HTR-8/SVneo (cell line): ENCODE results near the gene ENOX1.
"Not testable (repeated sequence)": the region's sequence is repeated elsewhere in the genome, so short reads cannot be mapped to it uniquely, and the experiment has no call there.

ENCODE experiments used
- DNase-seq: peaks from one replicate; pipeline ENCODE4 v3.0.0; 2011; ENCODE audit warnings: low spot score, mixed read lengths; ENCODE audit not compliant: insufficient read length
- FAIRE-seq: peaks from 2 replicates; lab custom pipeline; 2011; peaks lifted over from hg19 to GRCh38; lab: Jason Lieb, UNC

Gene ENOX1

DNA sequence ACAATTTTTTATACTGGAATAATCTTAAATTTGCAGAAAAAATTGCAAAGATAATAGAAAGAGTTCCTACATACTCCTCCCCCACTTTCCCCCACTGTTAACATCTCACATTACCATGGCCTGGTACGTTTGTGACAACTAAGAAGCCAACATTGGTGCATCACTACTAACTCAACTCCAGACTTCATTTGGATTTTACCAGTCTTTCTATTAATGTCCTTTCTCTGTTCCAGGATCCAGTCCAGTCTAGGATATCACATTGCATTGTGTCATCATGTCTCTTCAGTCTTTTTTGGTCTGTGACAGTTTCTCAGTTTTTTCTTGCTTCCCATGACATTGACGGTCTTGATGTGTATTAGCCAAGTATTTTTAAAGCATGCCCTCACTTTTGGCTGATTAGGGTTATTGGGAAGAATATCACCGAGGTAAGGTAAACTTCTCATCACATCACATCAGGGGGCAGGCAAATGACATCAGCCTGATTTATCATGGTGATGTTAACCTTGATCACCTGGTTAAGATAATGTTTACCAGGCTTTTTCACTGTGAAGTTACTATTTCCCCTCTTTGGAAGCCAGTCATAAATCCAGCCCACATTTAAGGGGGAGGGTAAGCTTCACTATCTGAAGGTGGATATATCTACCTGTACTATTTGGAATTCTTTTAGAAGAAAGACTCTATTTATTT lies 322.1 kb downstream of the ENOX1 start:
- FAIRE-seq (no peak), DNase-seq (no peak)

DNA sequence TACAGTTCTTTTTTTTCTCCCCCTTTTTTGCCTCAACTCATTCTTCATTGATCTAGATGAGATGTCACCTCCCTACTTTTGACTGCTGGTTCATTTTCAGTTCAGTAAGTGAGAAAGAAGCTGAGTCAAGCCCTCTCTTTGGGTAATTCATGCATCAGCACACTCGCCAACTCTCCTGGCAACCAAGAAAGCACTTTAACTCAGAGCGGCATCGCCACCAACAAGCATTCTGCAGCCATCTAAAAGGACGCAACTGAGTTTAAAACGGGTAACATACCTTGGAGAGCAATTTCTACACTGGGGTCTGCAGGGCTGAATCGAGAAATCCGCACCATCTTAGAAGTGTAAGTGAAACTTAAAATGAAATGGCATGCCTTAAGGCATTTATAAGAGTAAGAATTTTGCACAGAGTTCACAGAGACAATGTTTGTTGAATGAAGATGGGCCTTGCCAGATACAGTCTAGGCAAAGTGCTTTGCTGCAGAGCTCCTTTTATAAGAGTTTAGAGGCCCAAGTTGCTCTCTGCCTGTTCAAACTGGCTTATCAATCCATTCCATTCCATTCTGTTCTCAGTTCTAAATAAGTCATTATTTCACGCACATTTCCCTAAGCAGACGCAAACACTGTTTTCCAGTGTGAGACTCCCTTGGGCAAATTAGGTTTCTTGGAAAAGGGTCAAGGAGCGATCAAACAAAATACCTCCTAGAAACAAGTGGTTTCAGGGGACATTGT lies 338.0 kb downstream of the ENOX1 start:
- no peak for DNase-seq
- no peak for FAIRE-seq

DNA sequence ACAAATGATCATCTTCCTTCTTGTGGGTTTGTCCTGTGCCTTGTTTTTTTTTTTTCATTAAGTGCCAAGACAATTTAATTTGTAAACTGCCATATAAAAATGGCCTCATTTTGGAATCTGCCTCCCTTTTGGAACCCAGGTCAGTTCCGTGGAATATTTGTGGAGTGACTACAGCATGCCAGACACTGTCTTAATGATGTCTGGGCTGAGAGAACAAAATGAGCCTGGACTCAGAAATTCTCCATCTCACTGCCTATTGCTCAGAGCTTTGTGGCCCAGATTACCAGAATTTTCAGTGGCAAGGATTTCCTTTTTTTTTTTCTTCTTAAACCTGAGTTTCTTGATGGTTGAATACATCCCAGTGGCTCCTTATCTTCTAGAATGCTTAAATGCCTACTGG lies 340.6 kb downstream of the ENOX1 start:
- DNase-seq (no peak), FAIRE-seq (no peak)

DNA sequence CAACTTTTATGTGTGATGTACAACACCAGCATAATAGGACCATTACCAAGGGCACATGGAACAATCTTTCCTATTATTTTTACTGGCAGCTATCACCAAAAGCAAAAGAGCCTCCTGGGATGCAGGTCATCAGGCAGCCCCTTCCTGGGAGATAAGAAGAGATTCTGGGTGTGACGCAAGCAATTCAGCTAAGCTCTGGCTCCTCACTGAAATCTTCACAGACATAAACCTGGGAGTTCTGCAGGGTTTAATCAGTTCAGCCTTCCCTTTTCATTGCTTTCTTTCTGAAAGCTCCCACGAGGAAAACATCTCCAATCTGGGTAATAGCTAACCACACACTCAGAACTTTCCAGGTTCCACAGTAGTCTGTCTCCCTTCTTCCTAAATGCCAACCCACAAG lies 341.1 kb downstream of the ENOX1 start:
- DNase-seq: no peak
- no peak for FAIRE-seq

DNA sequence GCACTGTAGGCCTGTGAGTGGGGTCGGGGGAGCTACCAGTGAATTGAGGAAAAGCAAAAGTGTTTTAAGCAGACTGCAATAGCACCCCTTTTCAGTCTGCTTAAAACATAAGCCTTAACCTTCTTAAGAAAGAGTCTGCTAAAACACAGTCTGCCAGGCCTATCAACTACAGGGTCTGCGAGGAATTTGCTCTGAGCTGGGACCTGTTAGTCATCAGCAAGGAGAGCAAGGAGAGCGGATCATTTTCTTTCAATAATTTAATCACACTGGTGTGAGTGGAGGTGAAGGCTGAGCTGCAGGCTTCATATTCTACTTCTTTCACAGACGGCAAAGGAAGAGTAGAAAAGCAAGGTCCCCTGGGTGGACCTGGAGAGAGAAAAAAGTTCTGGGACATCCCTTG lies 342.7 kb downstream of the ENOX1 start:
- FAIRE-seq (no peak), DNase-seq (no peak)

DNA sequence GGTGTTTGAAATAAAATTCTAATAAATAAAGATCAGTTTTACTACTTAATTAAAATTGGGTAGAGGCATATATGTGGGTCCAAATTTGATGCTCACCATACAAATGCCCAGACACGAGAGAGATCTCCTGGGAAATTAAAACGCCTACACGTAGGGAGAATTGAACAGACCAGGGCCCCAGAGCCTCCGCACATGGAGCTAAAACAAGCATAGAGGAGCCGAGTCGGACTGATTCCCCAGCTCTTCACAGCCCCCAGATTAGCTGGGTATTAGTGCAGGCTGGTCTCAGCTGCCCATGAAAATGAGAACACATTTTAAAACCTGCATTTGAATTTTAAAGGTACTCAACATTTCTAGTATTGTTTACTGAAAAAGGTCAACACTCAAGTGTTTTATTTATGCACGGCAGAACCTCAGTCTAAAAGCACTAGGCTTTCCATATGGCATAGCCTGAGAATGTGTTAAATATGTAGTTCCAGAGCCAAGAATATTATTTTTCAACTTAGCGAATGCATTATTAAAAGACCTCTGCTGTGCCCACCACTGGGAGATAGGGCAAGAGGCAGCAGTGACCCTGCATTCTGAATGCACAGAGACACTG lies 344.8 kb downstream of the ENOX1 start:
- no peak for FAIRE-seq
- DNase-seq: no peak

DNA sequence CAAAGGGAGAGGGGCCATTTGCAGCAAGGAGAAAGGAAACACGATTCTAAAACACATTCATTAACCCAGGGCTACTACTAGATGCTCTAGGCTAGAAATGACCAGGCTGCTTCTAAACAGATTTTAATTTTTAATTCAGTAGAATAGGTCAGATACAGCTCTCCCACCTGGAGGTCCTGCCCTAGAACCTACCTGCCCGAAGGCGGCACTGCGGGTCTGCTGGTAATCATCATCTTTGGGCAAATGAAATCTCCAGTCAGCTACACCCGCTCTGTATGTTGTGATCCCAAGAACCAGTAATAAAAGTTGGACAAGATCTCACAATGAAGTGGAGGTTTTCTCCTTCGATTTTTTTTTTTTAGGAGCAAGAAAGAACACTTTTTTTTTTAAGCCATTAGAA lies 345.3 kb downstream of the ENOX1 start:
- no peak for DNase-seq
- no peak for FAIRE-seq

DNA sequence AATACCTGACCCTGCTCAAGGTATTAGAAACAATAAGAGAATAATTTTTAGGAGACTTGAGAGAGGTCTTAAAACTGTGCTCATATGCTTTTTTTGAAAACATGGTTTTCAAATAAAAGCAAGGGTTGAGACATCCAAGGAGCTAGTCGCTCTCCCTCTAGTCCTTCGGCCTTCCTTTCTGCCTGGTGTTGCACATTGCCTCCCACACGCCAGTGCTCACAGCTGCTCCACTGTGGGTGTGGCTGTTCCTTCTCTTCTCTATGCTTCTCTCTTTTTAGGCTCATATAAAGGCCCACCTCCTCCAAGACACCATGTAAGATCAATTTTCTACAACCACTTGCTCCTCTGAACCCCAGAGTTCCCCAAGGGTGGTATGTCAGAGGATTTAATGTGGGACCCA lies 352.6 kb downstream of the ENOX1 start:
- FAIRE-seq: no peak
- DNase-seq: no peak

DNA sequence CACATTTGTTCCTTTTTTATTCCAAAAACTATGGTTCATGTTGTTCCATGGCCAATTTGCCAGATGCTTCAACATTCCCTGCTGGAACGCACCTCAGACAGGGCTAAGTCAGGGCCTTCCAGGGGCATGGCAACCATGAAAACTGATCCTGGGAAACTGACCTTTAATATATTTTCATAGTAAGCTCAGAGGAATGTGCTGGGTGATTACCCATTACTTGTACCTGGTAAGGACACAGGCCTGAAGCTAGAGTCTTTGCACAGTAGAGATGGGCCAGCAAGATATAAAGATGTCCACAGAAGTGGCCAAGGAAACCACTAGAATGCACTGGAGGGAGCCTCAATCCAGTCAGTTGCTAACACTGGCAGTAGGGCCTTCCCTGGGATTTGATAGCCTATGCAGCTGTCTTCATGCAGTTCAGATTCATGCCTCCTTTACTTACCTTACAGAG lies 353.1 kb downstream of the ENOX1 start:
- FAIRE-seq (no peak), DNase-seq (no peak)

DNA sequence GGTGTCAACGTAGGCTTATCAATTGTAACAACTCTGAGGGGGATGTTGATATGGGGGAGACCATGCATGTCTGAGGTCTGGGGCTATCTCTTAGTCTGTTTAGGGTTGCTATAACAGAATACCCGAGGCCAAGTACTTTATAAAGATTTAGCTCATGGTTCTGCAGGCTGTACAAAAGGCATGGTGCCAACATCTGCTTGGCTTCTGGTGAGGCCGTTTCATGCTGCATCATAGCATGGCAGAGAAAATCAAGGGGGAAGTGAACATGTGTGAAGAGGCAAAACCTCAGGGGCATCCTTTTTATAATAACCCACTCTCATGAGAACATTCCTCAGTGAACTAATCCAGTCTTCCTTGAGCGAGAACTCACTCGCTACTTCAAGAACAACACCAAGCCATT lies 353.8 kb downstream of the ENOX1 start:
- FAIRE-seq (no peak), DNase-seq (no peak)

DNA sequence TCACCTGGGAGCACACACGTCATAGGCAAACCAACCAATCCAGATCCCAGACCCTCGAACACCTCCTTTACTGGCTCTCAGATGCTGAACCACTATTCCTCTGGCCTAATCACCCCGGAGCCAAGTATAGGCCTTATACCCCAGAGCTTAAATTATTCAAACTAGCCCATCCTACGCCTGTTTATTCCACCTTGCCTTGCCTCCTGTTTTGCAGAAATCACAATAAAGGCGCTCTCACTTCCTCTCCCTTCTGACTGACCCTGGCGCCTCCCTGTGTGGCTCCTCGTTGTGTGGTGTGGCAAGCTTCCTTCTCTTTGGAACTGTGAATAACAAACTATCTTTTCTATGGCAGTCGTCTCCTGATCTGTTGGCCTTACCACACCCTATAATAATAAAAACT lies 354.9 kb downstream of the ENOX1 start:
- DNase-seq (no peak), FAIRE-seq (no peak)

DNA sequence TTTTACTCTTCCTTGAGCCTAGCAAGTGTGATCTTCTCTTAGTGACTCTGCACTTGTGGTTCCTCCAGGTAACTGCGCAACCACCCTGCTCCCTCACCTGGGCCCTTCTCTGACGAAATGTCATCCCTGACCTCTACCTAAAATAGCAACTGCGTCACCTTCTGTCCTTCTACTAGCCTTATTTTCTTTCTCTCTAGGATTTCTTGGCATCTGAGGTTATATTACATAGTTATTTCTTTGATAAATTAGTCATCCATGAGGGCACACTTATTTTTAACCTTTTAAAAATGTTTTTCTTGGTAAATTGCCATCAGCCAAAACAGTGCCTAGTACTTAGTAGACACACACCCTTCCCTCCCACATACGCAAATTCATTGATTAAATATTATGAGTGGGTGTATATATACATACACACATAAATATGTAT lies 355.5 kb downstream of the ENOX1 start:
- DNase-seq: no peak
- no peak for FAIRE-seq

DNA sequence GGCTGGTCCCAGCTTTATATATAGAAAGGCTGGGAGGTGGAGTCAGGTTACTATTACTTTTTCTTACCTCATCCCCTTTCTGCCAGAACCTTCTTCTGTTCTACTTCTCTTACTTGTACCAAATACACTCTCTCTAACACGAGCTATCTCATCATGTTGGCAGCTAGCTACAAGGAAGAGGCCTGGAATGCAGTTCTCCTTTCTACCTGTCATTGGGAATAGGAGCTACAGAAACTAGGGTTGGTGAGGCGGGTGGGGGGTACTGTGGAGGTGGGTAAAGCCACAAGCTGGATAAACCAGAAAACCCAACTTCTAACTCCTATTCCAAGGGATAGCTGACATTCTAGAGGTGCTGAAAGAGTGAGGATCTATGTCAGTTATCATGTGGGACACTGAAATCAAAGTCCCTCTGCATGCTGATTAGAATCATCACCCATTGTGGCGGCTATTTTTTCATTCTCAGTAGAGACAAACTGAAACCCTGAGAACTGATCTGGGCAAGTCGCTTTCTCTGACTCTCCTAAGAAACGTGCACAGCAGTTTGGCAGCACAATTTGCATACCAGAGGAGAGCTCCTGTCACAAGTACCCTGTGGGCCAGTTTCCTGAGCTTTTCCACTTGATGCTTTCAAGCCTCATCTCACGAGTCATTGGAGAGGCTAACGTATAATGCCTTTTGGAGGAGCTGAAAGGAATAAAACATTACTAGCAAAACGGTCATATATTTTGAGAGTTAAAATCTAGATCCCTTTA lies 358.1 kb downstream of the ENOX1 start:
- FAIRE-seq (no peak), DNase-seq (no peak)

DNA sequence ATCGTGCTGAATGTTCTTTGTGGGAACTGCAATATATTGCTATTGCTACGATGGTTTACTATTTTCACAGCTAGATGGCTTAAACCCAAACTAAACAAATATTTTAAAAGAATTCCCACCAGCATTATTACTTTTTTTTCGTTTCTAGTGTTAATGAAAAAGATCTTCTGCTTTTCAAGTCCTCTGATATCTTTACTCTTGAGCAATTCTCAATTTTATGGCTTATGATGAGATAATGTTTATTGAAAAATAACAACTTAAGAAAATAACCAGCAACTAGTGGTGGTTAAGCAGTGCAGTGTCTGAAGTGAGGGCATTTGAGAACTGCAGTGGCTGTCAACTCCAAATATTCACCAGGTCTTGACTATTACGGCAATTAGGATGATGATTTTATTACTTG lies 360.4 kb downstream of the ENOX1 start:
- FAIRE-seq: no peak
- DNase-seq: no peak

DNA sequence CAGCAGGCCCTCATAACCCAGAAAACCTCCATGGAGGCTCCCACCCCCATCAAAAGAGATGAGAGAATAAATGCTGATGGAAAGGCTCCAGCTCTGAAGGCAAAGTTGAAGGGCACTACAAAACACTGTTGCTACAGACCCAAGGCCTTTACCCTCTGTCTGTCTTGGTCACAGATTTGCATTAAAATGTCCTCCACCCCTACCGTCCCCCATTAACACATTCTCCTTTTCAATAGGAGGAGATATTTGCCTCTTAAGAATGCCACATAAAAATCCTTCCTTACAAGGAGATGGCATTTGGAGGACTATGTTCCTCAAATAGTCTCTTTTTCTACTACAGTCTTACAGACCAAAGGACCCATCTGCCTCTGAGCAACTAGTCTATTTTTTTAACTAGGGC lies 361.5 kb downstream of the ENOX1 start:
- FAIRE-seq (no peak), DNase-seq (no peak)

DNA sequence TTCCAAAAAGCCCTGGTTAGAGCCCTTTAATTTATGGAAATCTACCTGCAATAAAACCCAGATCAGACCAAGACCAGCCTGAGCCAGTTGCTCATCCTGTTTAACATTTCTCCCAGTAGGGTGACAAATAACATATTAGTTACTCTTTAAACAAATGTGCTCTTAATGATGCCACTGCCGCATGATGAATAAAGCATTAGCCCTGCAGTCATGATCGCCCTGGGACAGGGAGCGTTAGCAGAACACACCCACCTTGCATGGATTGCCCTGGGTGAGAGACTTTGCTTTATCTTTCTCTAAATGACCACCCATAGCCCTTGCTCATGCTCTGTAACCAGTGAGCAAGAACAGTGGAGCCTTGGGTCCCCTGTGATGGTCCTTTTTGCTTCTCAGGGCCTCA lies 362.4 kb downstream of the ENOX1 start:
- no peak for DNase-seq
- FAIRE-seq: peak; percentile 13

DNA sequence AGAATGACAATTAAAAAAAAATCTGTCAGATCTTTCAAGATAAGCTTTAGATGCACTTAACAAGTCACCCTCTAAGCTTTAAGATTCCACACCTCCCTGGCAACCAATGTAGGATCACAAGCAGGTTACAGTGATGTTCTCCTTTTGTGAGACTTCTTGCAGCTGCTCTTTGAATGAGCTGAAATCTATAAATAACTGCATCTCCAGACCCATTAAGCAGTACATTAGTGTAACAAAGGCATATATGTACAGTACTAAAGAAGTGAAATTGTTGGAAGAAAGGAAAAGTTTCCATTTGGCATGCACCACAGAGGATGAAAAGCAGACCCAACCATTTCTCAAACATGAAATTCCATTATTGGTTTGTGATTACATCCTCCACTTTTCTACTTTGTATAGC lies 364.7 kb downstream of the ENOX1 start:
- no peak for FAIRE-seq
- DNase-seq: no peak

DNA sequence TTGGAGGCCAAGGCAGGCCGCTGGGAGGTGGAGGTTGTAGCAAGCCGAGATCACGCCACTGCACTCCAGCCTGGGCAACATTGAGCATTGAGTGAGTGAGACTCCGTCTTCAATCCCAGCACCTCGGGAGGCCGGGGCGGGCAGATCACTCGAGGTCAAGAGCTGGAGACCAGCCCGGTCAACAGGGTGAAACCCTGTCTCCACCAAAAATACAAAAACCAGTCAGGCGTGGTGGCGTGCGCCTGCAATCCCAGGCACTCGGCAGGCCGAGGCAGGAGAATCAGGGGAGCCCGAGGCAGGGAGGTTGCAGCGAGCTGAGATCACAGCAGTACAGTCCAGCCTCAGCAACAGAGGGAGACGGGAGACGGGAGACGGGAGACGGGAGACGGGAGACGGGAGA lies 369.9 kb downstream of the ENOX1 start:
- FAIRE-seq, DNase-seq: not testable (repeated sequence)

DNA sequence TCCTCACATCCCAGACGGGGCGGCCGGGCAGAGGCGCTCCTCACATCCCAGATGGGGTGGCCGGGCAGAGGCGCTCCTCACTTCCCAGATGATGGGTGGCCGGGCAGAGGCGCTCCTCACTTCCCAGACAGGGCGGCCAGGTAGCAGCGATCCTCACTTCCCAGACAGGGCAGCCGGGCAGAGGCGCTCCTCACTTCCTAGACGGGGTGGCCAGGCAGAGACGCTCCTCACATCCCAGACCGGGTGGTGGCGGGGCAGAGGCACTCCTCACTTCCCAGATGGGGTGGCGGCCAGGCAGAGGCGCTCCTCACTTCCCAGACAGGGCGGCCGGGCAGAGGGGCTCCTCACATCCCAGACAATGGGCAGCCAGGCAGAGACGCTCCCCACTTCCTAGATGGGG lies 370.4 kb downstream of the ENOX1 start:
- FAIRE-seq, DNase-seq: not testable (repeated sequence)

DNA sequence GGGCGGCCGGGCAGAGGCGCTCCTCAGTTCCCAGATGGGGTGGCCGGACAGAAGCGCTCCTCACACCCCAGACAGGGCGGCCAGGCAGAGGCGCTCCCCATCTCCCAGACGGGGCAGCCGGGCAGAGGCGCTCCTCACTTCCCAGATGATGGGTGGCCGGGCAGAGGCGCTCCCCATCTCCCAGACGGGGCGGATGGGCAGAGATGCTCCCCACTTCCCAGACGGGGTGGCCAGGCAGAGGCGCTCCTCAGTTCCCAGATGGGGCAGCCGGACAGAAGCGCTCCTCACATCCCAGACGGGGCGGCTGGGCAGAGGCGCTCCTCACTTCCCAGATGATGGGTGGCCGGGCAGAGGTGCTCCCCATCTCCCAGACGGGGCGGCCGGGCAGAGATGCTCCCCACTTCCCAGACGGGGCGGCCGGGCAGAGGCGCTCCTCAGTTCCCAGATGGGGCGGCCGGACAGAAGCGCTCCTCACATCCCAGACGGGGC lies 370.8 kb downstream of the ENOX1 start:
- FAIRE-seq, DNase-seq: not testable (repeated sequence)

DNA sequence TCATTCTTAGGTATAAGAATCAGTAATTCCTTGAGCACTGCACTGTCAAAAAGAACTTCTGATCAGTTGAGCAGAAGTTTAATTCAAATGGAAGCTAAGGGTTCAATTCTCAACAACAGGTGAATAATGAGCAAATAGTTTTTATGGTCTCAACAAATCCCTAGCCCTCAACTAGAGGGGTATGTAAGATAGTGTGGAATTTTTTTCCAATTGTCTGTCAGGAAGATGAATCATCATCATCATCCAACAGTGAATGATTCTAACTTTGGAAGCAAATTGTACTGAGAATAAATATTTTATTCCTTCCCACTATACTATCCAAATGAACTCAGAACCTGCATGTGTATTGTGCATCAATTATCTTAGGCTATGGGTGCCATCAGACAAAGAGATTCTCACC lies 372.7 kb downstream of the ENOX1 start:
- no peak for DNase-seq
- no peak for FAIRE-seq
